BE2C (cell line): ENCODE measurements around the gene SORD.
"Not testable (repeated sequence)": the region's sequence is repeated elsewhere in the genome, so short reads cannot be mapped to it uniquely, and the experiment has no call there.

Experiments
- DNase-seq: peaks from one replicate; pipeline ENCODE4 v3.0.0-alpha.2; 2020
- H3K27me3 ChIP-seq: fragments of 250-450 bp; sonication (Bioruptor Pico); 2 replicates; pipeline ENCODE4 v1.5.1; 2020; ENCODE audit warnings: mild to moderate bottlenecking
- H3K36me3 ChIP-seq: fragments of 250-450 bp; sonication (Bioruptor Pico); 2 replicates; pipeline ENCODE4 v1.5.1; 2020; ENCODE audit warnings: mild to moderate bottlenecking
- H3K4me1 ChIP-seq: fragments of 250-450 bp; sonication (Bioruptor Pico); 2 replicates; pipeline ENCODE4 v1.5.1; 2020
- H3K4me3 ChIP-seq: 2 replicates; pipeline ENCODE4 v1.5.1; 2011; ENCODE audit warnings: low read depth, low read length
- H3K9me3 ChIP-seq: fragments of 250-450 bp; sonication (Bioruptor Pico); 2 replicates; pipeline ENCODE4 v1.5.1; 2020
- TF ChIP-seq, protein P1 (sequence below): IDR thresholded peaks from 2 replicates; pipeline ENCODE4 v1.5.1; 2012; ENCODE audit warnings: mild to moderate bottlenecking, low read depth, low read length

SORD gene

DNA sequence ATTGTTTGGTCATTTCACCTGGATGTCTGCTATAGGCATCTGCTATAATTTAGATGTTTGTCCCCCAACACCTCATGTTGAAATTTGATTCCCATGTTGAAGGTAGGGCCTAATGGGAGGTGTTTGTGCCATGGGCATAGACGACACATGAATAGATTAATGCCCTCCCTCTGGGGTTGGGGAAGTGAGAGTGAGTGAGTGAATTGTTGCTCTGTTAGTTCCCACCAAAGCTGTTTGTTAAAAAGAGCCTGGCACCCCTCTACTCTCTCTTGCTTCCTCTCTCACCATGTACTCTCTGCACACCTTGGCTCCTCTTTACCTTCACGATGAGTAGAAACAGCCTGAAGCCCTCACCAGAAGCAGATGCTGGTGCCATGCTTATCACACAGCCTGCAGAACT lies 23.9 kb upstream of the SORD start:
- TF ChIP-seq, protein P1, sequence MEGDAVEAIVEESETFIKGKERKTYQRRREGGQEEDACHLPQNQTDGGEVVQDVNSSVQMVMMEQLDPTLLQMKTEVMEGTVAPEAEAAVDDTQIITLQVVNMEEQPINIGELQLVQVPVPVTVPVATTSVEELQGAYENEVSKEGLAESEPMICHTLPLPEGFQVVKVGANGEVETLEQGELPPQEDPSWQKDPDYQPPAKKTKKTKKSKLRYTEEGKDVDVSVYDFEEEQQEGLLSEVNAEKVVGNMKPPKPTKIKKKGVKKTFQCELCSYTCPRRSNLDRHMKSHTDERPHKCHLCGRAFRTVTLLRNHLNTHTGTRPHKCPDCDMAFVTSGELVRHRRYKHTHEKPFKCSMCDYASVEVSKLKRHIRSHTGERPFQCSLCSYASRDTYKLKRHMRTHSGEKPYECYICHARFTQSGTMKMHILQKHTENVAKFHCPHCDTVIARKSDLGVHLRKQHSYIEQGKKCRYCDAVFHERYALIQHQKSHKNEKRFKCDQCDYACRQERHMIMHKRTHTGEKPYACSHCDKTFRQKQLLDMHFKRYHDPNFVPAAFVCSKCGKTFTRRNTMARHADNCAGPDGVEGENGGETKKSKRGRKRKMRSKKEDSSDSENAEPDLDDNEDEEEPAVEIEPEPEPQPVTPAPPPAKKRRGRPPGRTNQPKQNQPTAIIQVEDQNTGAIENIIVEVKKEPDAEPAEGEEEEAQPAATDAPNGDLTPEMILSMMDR: no peak
- Histone ChIP-seq H3K9me3 (no peaks in the 10 kb centered on the region), H3K4me3 (no peak overlapping the region), H3K36me3 (no peaks in the 10 kb centered on the region), H3K4me1 (no peaks in the 10 kb centered on the region), H3K27me3 (no peaks in the 10 kb centered on the region)
- no peak for DNase-seq

DNA sequence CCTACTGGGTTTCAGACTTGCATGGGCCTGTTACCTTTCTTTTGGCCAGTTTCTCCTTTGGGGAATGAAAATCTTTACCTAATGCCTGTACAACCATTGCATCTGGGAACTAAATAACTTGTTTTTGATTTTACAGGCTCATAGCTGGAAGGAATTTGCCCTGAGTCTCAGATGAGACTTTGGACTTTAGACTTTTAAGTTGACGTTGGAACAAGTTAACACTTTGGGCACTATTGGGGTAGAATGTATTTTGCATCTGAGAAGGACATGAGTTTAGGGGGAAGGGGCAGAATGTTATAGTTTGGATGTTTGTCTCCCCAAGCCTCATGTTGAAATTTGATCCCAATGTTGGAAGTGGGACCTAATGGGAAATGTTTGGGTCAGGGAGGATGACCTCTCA lies 21.8 kb upstream of the SORD start:
- not testable (repeated sequence) for H3K27me3 ChIP-seq, H3K4me1 ChIP-seq, DNase-seq, H3K9me3 ChIP-seq, H3K36me3 ChIP-seq, H3K4me3 ChIP-seq

DNA sequence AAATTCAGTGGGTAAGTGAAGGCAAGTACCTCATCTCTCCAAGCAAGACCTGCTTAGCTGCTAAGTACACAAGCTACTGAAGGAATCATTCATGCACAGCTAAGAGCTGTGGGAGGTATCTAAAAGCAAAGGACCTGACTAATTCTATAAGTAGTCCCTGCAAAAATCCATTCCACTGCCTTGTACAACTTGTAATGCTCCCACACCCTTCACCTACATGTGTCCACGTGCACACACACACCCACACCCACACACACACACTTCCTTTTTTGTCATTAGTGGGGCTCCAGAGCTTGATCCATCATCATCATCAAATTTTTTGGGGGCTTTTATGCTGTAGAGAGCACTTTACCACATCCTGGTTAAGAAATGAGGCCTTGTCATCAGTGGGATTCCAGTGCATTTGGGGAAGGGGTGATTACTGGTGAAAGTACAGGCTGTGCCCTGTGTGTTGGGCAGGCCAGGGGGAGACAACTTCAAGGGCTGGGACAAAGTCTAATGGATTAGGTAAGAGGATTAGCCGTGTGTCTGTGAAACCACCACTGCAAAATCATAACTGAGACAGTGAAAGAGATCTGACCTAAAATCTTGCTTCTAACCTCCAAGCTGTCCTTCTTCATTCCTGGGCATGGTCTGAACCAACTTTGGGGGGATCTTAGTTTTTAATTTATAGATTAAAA lies 19.1 kb upstream of the SORD start:
- not testable (repeated sequence) for H3K4me1 ChIP-seq, H3K36me3 ChIP-seq, H3K27me3 ChIP-seq, H3K4me3 ChIP-seq, DNase-seq, H3K9me3 ChIP-seq

DNA sequence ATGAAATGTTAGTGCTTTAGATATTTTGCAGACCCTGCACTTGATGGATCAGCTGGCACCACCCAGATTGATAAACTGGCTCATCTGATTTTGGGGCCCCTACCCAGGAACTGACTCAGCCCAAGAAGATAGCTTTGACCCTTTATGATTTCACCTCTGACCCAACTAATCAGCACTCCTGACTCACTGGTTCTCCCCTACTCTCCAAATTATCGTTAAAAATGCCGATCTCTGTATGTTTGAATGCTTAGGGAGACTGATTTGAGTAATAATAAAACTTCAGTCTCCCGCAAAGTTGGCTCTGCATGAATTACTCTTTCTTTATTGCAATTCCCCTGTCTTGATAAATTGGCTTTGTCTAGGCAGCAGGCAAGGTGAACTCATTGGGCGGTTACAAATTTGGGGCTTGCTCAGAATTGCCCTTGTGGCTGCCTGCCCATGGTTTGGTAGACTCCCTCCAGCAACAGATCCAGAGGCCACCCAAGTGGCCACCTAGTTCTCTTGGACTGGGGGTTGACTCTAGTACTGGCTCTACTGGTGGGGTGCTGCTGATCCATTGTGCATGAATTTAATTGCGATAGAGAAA lies 18.3 kb upstream of the SORD start:
- not testable (repeated sequence) for H3K9me3 ChIP-seq, H3K4me1 ChIP-seq, DNase-seq, H3K4me3 ChIP-seq, H3K36me3 ChIP-seq, H3K27me3 ChIP-seq

DNA sequence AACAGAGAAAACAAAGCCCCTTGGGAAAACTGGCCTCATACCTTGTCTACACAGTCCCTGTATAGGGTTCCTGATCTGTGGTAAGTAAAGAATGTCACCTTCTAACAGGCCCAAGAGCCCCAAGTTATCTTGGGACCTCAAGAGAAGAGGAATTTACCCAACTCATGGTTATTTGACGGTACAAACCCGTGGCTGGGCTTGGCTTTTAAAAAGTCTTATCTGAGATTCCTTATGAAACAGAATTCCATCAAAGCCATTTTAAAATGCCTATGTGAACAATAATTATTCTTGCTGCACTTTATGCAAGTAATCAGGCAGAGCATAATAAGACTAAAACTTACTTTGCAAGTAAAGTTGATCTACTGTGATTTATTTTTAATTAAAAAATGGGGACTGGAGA lies 13.9 kb upstream of the SORD start:
- no peak overlapping the region for H3K4me3 ChIP-seq
- H3K4me1 ChIP-seq: no peaks in the 10 kb centered on the region
- H3K36me3 ChIP-seq: no peaks in the 10 kb centered on the region
- H3K9me3 ChIP-seq: no peaks in the 10 kb centered on the region
- TF ChIP-seq, protein P1: no peak
- DNase-seq: no peak
- H3K27me3 ChIP-seq: no peaks in the 10 kb centered on the region

DNA sequence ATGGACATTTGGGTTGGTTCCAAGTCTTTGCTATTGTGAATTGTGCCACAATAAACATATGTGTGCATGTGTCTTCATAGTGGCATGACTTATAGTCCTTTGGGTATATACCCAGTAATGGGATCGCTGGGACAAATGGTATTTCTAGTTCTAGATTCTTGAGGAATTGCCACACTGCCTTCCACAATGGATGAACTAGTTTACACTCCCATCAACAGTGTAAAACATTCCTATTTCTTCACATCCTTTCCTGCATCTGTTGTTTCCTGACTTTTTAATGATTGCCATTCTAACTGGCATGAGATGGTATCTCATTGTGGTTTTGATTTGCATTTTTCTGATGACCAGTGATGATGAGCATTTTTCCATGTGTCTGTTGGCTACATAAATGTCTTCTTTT lies 7.9 kb upstream of the SORD start:
- DNase-seq, H3K36me3 ChIP-seq, H3K4me3 ChIP-seq, H3K27me3 ChIP-seq, H3K4me1 ChIP-seq, H3K9me3 ChIP-seq: not testable (repeated sequence)

DNA sequence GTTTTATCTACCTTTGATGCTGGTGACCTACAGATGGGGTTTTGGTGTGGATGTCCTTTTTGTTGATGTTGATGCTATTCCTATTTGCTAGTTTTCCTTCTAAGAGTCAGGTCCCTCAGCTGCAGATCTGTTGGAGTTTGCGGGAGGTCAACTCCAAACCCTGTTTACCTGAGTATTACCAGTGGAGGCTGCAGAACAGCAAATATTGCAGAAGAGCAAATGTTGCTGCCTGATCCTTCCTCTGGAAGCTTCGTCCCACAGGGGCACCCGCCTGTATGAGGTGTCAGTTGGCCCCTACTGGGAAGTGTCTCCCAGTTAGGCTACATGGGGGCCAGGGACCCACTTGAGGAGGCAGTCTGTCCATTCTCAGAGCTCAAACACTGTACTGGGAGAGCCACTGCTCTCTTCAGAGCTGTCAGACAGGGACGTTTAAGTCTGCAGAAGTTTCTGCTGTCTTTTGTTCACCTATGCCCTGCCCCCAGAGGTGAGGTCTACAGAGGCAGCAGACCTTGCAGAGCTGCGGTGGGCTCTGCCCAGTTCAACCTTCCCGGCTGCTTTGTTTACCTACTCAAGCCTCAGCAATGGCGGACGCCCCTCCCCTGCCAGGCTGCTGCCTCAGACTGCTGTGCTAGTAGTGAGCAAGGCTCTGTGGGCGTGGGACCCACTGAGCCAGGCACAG lies 2.6 kb upstream of the SORD start:
- not testable (repeated sequence) for H3K9me3 ChIP-seq, DNase-seq, H3K36me3 ChIP-seq, H3K27me3 ChIP-seq, H3K4me3 ChIP-seq, H3K4me1 ChIP-seq

DNA sequence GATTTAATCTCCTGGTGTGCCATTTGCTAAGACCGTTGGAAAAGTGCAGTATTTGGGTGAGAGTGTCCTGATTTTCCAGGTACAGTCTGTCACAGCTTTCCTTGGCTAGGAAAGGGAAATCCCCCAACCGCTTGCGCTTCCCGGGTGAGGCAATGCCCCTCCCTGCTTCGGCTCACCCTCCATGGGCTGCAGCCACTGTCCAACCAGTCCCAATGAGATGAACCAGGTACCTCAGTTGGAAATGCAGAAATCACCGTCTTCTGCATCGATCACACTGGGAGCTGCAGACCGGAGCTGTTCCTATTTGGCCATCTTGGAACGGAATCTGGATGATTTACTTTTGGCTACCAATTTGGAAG lies 2.1 kb upstream of the SORD start:
- H3K4me3 ChIP-seq, H3K4me1 ChIP-seq, H3K27me3 ChIP-seq, H3K9me3 ChIP-seq, DNase-seq, H3K36me3 ChIP-seq: not testable (repeated sequence)

DNA sequence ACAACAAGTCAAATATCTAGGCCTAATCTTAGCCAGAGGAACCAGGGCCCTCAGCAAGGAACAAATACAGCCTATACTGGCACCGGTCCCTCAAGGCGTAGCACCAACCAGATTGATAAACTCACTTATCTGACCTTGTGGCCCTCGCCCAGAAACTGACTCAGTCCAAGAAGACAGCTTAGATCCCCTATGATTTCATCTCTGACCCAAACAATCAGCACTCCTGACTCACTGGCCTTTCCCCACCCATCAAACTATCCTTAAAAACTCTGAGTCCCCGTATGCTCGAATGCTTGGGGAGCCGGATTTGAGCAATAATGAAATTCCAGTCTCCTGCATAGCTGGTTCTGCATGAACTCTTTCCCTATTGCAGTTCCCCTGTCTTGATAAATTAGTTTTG lies 1.6 kb upstream of the SORD start:
- no peak overlapping the region for H3K4me3 ChIP-seq
- H3K36me3 ChIP-seq: no peaks in the 10 kb centered on the region
- DNase-seq: no peak
- no peaks in the 10 kb centered on the region; the same call in 1 of the 2 replicates for H3K4me1 ChIP-seq
- H3K9me3 ChIP-seq: no peaks in the 10 kb centered on the region
- H3K27me3 ChIP-seq: no peaks in the 10 kb centered on the region
- TF ChIP-seq, protein P1: no peak
